Measurements from ENCODE around the gene GLIS1.

DNA sequence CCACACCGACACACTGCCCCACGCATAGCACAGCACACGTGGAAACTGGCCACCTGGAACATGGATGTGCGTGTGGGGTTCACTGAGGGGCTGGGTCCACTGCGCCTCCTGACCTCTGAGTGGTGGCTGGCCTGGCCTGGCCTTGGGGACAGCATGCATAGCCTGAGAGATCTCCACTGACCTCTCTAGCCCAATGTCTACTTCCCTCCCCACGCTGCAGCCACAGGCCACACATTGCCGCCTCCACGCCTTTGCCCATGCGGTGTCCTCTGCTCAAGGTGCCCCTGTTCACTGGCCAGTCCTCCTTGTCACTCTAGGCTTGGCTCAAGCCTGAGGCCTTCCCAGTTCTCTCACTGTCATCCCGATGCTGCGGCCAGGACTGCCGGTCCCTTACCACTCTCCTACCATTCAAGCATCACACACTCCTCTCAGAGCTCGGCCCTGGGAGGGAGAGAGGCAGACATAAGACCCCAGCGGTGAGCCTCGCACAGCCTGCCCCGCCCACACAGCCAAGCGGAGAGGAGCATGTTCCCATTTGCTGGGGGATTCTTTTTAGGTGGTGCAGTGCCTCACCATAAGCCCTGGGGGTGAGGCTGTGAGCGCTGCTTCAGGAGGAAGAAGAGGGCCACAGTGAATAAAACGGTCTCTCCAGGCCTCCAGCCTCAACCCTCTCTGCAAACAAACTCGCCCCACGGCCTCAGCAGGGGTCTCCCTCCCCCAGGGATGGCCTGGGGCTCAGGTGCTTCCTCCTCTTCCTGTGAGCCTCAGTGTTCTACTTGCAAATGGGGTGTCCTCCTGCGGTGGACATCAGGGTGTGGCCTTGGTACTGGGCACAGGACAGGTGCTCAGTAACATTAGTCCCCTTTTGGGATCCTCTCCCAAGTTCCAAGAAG lies 199.0 kb downstream of the GLIS1 start:
- TF ChIP-seq, protein P1, sequence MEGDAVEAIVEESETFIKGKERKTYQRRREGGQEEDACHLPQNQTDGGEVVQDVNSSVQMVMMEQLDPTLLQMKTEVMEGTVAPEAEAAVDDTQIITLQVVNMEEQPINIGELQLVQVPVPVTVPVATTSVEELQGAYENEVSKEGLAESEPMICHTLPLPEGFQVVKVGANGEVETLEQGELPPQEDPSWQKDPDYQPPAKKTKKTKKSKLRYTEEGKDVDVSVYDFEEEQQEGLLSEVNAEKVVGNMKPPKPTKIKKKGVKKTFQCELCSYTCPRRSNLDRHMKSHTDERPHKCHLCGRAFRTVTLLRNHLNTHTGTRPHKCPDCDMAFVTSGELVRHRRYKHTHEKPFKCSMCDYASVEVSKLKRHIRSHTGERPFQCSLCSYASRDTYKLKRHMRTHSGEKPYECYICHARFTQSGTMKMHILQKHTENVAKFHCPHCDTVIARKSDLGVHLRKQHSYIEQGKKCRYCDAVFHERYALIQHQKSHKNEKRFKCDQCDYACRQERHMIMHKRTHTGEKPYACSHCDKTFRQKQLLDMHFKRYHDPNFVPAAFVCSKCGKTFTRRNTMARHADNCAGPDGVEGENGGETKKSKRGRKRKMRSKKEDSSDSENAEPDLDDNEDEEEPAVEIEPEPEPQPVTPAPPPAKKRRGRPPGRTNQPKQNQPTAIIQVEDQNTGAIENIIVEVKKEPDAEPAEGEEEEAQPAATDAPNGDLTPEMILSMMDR (IDR thresholded peaks at IDR 0.05; ENCODE audit: insufficient read depth, low read length, poor library complexity, severe bottlenecking) = no peak
- TF ChIP-seq EZH2phosphoT487 (conservative IDR thresholded peaks at IDR 0.05; ENCODE audit: low read length) = no peak
